Keratinocyte (primary cell): ENCODE results near the gene KRTAP4-6. TPM values are rescaled to one million over a fixed set of nuclear protein-coding genes. Genes with fewer than 3 reads are reported as not detected.
"Not testable (repeated sequence)": the region's sequence is repeated elsewhere in the genome, so short reads cannot be mapped to it uniquely, and the experiment has no call there.

Experiments
- DNase-seq: peaks from one replicate; pipeline ENCODE4 v3.0.0-alpha.2; 2011; ENCODE audit warnings: low read depth, missing footprints, low spot score
- FAIRE-seq: peaks from 2 replicates; lab custom pipeline; 2011; peaks lifted over from hg19 to GRCh38; lab: Jason Lieb, UNC
- H2AFZ ChIP-seq: 2 replicates; pipeline ENCODE4 v1.6.0; 2012; ENCODE audit warnings: low read length, control low read depth, inconsistent platforms; ENCODE audit not compliant: control insufficient read depth
- H3K27ac ChIP-seq: 2 replicates; pipeline ENCODE4 v1.5.1; 2011; ENCODE audit warnings: low read length; ENCODE audit not compliant: control insufficient read depth, insufficient read depth
- H3K27me3 ChIP-seq: 3 replicates; pipeline ENCODE4 v1.6.0; 2011; ENCODE audit warnings: low read length; ENCODE audit not compliant: control insufficient read depth, insufficient read depth; ENCODE audit errors: extremely low read depth
- H3K36me3 ChIP-seq, 2 experiments: 2 replicates in 1 of 2; 3 replicates in 1 of 2; pipeline ENCODE4 v1.5.1; 2011; ENCODE audit warnings: low read length in 2 of 2, mild to moderate bottlenecking in 1 of 2; ENCODE audit not compliant: control insufficient read depth in 2 of 2, insufficient read depth in 2 of 2; ENCODE audit errors: extremely low read depth in 1 of 2
- H3K4me1 ChIP-seq: 3 replicates; pipeline ENCODE4 v1.5.1; 2011; ENCODE audit warnings: low read length; ENCODE audit not compliant: control insufficient read depth, insufficient read depth; ENCODE audit errors: extremely low read depth
- H3K4me2 ChIP-seq: 3 replicates; pipeline ENCODE4 v1.6.0; 2011; ENCODE audit warnings: low read depth, low read length; ENCODE audit not compliant: control insufficient read depth, insufficient read depth; ENCODE audit errors: extremely low read depth
- H3K4me3 ChIP-seq, 3 experiments: fragments of 200-600 bp in 1 of 3; sonication (generic) in 1 of 3; 2 replicates in 2 of 3; 3 replicates in 1 of 3; pipeline ENCODE4 v1.5.1; 2011 to 2016; ENCODE audit warnings: low read length in 3 of 3, mild to moderate bottlenecking in 3 of 3, control low read depth in 2 of 3, inconsistent platforms in 1 of 3, low read depth in 1 of 3, mixed read lengths in 1 of 3, mixed run types in 1 of 3, moderate library complexity in 1 of 3; ENCODE audit not compliant: control insufficient read depth in 2 of 3, insufficient read depth in 2 of 3; ENCODE audit errors: extremely low read depth in 1 of 3
- H3K79me2 ChIP-seq: 2 replicates; pipeline ENCODE4 v1.6.0; 2012; ENCODE audit warnings: low read length; ENCODE audit not compliant: control insufficient read depth, insufficient read depth
- H3K9ac ChIP-seq: 3 replicates; pipeline ENCODE4 v1.6.0; 2011; ENCODE audit warnings: low read length; ENCODE audit not compliant: control insufficient read depth, insufficient read depth; ENCODE audit errors: extremely low read depth
- H3K9me1 ChIP-seq: 3 replicates; pipeline ENCODE4 v1.6.0; 2011; ENCODE audit warnings: low read length; ENCODE audit not compliant: control insufficient read depth, insufficient read depth; ENCODE audit errors: extremely low read depth
- H3K9me3 ChIP-seq: 2 replicates; pipeline ENCODE4 v1.5.1; 2012; ENCODE audit warnings: low read depth, low read length; ENCODE audit not compliant: control insufficient read depth
- H4K20me1 ChIP-seq: 3 replicates; pipeline ENCODE4 v1.6.0; 2011; ENCODE audit warnings: low read length; ENCODE audit not compliant: control insufficient read depth, insufficient read depth; ENCODE audit errors: extremely low read depth
- EZH2 ChIP-seq: IDR thresholded peaks from one replicate; pipeline ENCODE4 v1.6.1; 2012; ENCODE audit warnings: inconsistent platforms, mild to moderate bottlenecking, low read length, moderate library complexity
- dilution Hi-C: fragments of 300-500 bp; cut with MboI; formaldehyde crosslinking; loops from one replicate; pipeline ENCODE4 v1.7.0; 2020; ENCODE audit warnings: low sequenced_read_pairs; ENCODE audit not compliant: extremely low pct_ligation_motif_present
- polyA plus RNA-seq, 5 experiments: library from polyadenylated mRNA; depleted of rRNA in 3 of 5; stranded (reverse) in 3 of 5; stranded (forward) in 1 of 5; unstranded in 1 of 5; fragments of >200 nt; gene quantifications; 1 replicate in 1 of 5; 2 replicates in 3 of 5; 3 replicates in 1 of 5; pipeline versions ENCODE4 v1.2.1 to v1.2.3, GENCODE V29; 2011 to 2012; ENCODE audit warnings: missing spikeins in 2 of 5, low read depth in 1 of 5, low replicate concordance in 1 of 5
- TF ChIP-seq, protein P1 (sequence below), 3 experiments: IDR thresholded peaks in 1 of 3; conservative IDR thresholded peaks in 1 of 3; optimal IDR thresholded peaks in 1 of 3; 2 replicates in 2 of 3; 3 replicates in 1 of 3; pipeline versions ENCODE3 to v1.5.1; 2011; ENCODE audit warnings: low read length in 3 of 3, mild to moderate bottlenecking in 3 of 3, moderate library complexity in 2 of 3, control low read depth in 1 of 3, inconsistent platforms in 1 of 3; ENCODE audit not compliant: insufficient read depth in 2 of 3; ENCODE audit errors: extremely low read depth in 1 of 3

Gene KRTAP4-6
- polyA plus RNA-seq, 1 donor (not counting 4 experiments of a cell fraction or from before 2014, with no cell fraction given), result not detected

DNA sequence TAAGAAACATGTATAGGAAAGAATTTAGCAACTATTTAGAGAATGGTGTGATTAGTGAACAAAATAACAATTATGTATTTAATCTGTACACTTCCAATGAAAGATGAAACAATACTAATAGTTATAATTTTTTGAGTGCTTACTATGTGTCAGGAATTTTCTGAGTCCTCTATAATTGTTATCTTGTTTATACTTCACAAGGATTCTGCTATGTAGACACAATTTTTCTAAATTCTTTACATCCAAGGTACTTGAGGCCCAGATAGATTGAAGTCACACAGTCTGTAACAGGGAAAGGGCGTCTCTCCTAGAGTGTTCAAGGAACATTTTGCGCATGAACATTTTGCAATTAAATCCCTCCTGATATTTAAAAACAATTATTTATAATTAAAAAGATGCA lies 15.3 kb downstream of the KRTAP4-6 start:
- peaks cover 6% of the 10 kb centered on the region for H3K4me1 ChIP-seq
- H3K4me2 ChIP-seq, result no peak overlapping the region
- H3K79me2 ChIP-seq, result no peaks in the 10 kb centered on the region
- dilution Hi-C loops, result no loop called here
- no peak overlapping the region for H3K27ac ChIP-seq
- no peaks in the 10 kb centered on the region for H3K9me1 ChIP-seq
- no peak overlapping the region for H3K9ac ChIP-seq
- H2AFZ ChIP-seq, result no peak overlapping the region
- H3K36me3 ChIP-seq, result no peaks in the 10 kb centered on the region
- no peaks in the 10 kb centered on the region for H4K20me1 ChIP-seq
- no peak overlapping the region for H3K4me3 ChIP-seq
- DNase-seq (no peak), FAIRE-seq (no peak)
- no peaks in the 10 kb centered on the region for H3K27me3 ChIP-seq
- TF ChIP-seq EZH2, result no peak
- TF ChIP-seq, protein P1, sequence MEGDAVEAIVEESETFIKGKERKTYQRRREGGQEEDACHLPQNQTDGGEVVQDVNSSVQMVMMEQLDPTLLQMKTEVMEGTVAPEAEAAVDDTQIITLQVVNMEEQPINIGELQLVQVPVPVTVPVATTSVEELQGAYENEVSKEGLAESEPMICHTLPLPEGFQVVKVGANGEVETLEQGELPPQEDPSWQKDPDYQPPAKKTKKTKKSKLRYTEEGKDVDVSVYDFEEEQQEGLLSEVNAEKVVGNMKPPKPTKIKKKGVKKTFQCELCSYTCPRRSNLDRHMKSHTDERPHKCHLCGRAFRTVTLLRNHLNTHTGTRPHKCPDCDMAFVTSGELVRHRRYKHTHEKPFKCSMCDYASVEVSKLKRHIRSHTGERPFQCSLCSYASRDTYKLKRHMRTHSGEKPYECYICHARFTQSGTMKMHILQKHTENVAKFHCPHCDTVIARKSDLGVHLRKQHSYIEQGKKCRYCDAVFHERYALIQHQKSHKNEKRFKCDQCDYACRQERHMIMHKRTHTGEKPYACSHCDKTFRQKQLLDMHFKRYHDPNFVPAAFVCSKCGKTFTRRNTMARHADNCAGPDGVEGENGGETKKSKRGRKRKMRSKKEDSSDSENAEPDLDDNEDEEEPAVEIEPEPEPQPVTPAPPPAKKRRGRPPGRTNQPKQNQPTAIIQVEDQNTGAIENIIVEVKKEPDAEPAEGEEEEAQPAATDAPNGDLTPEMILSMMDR (optimal IDR thresholded peaks at IDR 0.05 in 1 of 3, IDR thresholded peaks at IDR 0.05 in 1 of 3, conservative IDR thresholded peaks at IDR 0.05 in 1 of 3; ENCODE audit: extremely low read depth in 1 of 3, insufficient read depth in 2 of 3, low read length in 3 of 3), result no peak
- H3K9me3 ChIP-seq, result no peaks in the 10 kb centered on the region

- DNase-seq, dilution Hi-C loops, H3K4me1 ChIP-seq, H3K27ac ChIP-seq, H3K27me3 ChIP-seq, H3K9ac ChIP-seq, H3K36me3 ChIP-seq, H3K9me3 ChIP-seq, H3K4me3 ChIP-seq, FAIRE-seq, H3K79me2 ChIP-seq, H3K9me1 ChIP-seq, H2AFZ ChIP-seq, H4K20me1 ChIP-seq, H3K4me2 ChIP-seq: not testable (repeated sequence)
Observed at GRCh38 chr17:41123991-41124371, 16.4 kb downstream of the KRTAP4-6 start, which contains the start of gene KRTAP4-12. TSS of gene KRTAP4-12 (minus strand) at chr17:41124182. CDS start at chr17:41124122, 60 bp downstream.

GRCh38 chr17:41123292-41123990 lies 16.9 kb downstream of the KRTAP4-6 start:
- H3K27ac ChIP-seq, H3K4me1 ChIP-seq, H3K9me3 ChIP-seq, H3K27me3 ChIP-seq, H3K9ac ChIP-seq, FAIRE-seq, DNase-seq, H3K79me2 ChIP-seq, dilution Hi-C loops, H2AFZ ChIP-seq, H4K20me1 ChIP-seq, H3K9me1 ChIP-seq, H3K4me3 ChIP-seq, H3K4me2 ChIP-seq, H3K36me3 ChIP-seq: not testable (repeated sequence)
